GM18508 (cell line): ENCODE results near the gene GCFC2.
"Not testable (repeated sequence)": the region's sequence is repeated elsewhere in the genome, so short reads cannot be mapped to it uniquely, and the experiment has no call there.

ENCODE experiments used
- ATAC-seq: cut with Tn5 transposase; IDR thresholded peaks from one replicate; pipeline ENCODE4 v1.9.1; 2021; ENCODE audit warnings: moderate number of reproducible peaks; ENCODE audit not compliant: insufficient read depth, unreplicated experiment

The GCFC2 gene

DNA sequence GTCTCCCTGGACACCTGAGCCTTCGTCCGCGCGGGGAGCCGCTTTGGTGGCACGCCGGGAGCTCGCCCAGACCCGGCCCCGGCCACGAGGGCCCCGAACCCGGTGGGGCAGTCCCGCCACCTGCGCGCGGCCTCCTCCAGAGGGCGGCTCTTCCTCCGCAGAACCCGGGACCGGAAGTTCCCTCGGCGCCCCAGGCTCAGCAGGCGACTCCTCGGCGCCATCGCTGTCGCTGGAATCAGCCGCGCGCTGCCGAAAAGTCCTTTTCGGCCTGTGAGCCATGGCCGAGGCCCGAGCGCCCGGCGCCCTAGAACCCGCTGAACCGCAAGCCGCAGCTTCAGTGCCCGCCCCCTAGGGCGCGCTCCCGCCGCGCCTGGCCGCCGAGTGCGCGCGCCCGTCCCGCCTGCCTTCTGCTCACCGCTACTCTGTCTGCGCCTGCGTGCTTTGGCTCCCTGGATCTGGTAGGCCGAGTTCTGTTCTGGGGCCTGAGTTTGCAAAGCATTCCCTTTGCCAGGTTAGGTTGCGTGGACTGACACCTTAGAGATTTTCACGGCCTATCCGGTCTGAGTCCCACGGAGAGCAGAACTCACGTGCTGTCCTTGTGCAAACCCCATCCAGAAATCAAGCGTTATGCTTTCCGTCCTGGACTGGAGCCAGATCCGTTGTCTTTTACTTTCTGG is at the start of gene GCFC2:
TSS of gene GCFC2 (minus strand) at position 339 of the 677 bp plus-strand sequence. CDS start at position 279, 60 bp downstream.
- peak; percentile 75 for ATAC-seq

DNA sequence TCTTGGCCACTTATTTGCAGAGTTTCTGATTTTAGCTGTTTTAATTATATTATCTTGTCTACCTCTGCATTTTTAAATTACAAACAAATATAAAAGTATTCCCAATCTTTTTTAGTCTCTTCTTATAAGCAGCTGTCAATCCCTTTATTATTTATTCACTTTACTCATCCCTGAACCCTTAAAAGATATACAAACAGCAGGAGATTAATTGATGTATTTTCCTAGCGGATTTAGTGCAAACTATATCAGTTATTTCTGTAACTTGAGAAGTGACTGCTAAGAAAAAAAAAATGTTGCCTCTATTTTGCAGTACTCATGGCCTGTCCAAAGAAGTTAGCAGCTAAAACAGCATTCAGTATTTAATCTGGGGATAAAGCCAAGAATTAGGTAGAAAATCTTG is 42.1 kb upstream of the GCFC2 start:
- ATAC-seq = no peak

DNA sequence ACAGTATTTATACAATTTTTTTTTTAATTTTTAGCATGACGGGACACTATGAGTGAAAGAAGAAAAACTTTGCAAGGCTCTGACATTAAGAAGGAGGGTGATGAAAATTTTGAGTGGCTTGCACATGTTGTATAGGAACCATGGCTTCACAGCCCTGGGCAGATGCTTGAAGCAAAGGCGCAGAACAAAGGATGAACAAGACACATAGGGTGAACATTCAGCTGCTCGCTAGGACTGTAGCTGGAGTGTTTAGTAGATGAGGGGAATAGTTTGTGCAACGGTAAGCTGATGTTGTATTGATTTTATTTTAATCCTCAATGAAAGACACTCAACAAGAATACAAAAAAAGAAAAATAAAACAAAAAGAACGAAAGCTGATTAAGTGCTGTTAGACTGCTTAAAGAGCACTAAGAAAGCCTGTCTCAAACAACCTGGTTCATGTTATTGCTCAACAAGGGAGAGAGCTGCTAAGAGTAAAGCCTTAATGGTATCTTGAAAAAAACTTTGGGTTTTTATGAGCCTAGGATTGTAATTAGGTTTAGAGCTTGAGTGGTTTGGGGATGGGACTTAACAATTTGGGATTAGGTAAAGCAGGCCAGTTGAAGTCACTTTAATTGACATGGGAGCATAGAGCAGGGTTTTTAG is 41.2 kb upstream of the GCFC2 start:
- no peak for ATAC-seq

- no peak for ATAC-seq
Measured at GRCh38 chr2:75751360-75751759, 40.6 kb upstream of the GCFC2 start.

DNA sequence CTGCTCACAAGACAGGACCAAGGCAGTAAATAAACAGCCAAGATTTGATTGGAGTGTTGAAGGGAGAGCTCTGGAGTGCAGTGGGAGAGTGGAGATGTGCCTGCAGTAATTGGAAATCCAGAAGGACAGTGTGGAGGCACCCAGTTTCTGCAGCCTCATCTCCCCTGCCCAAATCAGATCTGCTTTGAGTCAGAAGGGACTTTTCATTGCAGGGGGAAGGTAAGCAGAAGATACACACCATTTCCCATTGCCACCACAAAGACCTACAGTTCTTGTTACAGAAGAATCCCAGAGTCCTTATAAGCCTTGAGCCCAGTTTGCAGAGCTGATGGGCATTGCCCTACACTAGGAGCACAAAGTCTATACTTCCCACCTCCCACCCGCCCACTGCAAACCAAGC is 27.2 kb upstream of the GCFC2 start:
- no peak for ATAC-seq

- ATAC-seq = no peak
Measured at GRCh38 chr2:75736276-75736675, 25.6 kb upstream of the GCFC2 start.

- no peak for ATAC-seq
Measured at GRCh38 chr2:75729861-75730260, 19.1 kb upstream of the GCFC2 start.

- ATAC-seq = no peak
Measured at GRCh38 chr2:75728614-75729419, 18.1 kb upstream of the GCFC2 start.

GRCh38 chr2:75722687-75723086 is 12.0 kb upstream of the GCFC2 start:
- ATAC-seq = no peak

DNA sequence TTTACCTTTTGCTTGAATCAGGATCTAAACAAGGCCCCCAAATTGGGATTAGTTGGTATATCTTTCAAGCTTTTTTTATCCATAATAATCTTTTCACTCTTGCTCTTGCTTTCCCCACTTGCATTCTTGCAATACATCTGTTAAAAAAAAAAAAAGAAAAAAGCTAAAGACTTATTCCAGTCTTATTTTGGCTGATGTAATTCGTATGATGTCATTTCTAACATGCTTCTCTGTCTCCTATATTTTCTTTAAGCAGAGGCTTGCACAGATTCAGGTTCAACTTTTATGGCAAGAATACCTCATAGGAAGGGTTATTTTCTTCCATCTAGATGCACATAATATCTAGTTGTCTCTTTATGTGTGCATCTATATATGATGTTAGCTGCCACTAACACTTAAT is 9.8 kb upstream of the GCFC2 start:
- no peak for ATAC-seq

DNA sequence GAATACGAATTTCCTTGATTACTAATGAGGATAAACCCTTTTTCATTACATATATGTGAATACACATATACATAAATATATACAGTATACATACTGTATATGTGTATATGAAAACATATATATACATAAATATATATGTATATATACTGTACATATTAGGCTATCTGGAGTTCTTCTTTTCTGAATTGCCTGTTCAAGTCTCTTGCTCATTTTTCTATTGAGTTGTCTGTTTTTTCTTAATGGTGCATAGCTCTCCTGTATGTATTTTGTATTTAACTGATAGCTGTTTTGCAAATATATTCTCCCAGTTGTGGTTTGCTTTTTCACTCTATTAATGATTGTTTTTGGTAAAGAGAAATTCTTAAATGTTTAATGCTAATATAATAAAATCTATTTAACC is 8.9 kb upstream of the GCFC2 start:
- ATAC-seq = no peak

GRCh38 chr2:75716406-75716805 is 5.7 kb upstream of the GCFC2 start:
- no peak for ATAC-seq

GRCh38 chr2:75711590-75711989 is 875 bp upstream of the GCFC2 start:
- not testable (repeated sequence) for ATAC-seq

DNA sequence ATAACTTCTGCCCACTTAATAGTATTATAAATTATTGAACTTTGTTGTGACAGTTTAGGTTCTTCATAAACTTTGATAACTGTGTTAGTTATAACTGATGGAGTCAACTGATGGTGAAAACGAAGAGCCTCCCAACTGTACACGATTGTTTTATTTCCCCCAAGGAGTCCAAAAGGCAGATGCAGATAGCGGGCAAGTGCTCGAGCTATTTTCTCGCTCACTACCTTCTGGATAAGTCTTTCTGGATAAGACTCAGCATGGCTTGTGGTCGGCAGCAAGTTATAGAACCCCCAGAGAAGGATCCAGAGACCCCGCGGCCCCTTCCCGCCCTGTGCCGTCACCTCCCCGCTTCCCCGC is 517 bp downstream of the GCFC2 start:
- peak; percentile 18 for ATAC-seq

- ATAC-seq = no peak
Measured at GRCh38 chr2:75709297-75709696, 1.4 kb downstream of the GCFC2 start.

DNA sequence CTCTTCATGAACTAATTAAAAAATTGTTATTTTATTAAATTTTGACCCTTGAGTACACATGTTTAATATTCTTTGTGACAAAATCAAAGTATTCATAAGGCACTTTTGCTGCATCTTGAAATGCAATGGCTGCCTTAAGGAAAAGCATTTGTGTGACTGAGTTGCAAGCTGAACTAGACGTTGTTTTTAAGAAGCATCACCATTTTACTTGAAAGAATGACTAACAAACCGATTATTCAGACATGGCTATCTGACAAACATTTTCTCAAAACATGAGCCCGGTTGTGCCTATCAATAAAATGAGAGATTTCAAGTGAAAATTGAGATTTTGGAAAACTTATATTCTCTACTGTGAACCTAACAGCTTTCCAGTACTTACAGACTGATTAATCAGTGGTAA is 2.8 kb downstream of the GCFC2 start:
- no peak for ATAC-seq

DNA sequence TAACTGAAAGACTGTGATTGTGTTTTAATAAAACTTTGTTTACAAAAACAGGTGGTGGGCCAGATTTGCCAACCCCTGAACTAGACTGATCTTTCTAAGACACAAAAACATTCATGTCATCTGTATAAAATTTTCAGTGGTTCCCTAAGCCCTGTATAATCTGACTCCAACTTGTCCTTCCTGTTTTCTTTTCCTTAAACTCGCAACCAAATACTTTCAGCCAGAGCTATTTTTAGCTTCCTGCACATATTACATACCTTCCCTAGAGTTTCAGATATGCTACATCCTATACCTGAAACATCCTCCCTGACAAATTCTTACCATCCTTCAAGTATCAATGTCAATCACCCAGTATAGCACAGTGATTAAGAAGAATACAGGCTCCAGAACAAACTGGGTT is 4.8 kb downstream of the GCFC2 start:
- no peak for ATAC-seq

DNA sequence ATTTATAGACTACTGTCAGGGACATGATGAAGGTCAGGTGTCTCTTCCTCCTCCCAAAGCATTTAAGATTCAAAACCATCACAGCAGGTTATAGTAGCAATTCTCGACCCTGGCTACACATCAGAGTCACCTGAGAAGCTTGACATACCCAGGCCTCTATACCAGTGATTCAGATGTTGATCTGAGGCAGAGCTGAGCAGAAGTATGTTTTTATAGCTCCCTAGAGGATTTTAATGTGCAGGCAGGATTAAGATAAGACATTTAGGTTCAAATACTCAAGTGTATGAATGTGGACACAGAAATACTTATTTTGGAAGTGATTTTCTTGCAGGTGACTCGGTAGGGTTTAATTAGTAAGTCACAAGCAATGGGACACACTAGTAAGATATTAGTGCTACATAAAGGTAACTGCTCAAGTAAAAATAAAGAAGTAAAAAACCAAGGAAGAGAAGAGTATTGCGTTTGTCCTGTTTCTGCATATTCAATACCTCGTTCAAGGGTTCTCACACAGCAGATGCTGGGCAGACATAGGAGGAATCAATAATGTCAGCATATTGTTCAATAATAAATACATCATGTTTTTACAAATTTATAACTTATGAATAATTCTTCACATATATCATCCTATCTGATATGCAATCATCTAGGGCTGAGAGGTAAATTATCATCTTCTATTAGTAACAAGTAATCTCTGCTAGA is 7.0 kb downstream of the GCFC2 start:
- ATAC-seq = no peak

DNA sequence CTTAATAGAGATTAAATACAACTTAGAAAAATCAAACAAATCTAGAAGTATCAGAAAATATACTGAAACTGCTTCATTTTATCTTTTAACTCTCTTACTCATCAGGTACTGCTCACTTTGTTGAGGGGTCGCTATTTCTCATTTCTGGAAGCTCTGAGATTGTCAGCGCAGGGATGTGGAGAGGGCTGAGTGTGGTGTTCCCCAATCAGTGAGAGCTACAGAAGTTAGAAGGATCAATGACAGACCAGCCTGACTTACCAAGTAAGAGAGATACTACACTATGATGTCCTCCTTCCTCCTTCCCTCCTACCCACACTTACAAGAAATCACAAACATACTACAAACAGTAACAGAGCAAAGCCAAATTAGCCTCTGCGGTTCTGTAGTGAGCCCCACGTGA is 8.1 kb downstream of the GCFC2 start:
- ATAC-seq = no peak

DNA sequence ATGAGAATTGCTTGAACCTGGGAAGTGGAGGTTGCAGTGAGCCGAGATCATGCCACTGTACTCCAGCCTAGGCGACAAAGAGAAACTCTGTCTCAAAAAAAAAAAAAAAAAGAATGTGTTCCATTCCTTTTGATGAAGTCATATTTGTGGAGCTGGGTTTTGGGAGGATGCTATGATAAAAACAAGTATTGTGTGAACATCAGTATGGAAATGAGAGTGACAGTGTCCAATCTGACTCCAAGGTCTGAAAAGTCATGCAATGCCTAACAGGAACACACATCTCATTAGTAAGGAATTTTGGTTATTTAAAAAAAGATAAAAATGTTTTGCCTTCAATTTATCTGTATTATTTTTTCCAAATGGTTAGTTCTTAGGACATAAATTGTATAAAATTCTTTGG is 11.8 kb downstream of the GCFC2 start:
- ATAC-seq = no peak

DNA sequence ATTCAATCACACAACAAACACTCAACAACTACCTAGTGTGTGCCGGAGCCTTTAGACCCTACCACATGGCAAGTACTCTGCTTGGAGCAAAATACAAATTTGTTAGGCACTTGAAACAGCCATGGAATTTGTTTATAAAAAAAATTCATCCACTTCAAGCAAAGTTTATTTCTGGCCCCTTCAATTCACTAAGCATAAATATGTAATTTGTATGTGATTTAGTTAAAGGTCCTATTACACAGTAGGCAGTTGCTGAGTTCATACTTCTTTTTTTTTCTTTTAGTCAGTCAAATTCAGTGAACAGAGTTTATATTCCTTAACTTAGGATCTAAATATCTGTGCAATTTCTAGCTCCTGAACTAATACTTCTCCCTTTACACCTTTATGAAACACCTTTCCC is 22.5 kb downstream of the GCFC2 start:
- no peak for ATAC-seq
